HCT116 (cell line): ENCODE measurements around the gene SHISA7. TPM values are rescaled to one million over a fixed set of nuclear protein-coding genes. Genes with fewer than 3 reads are reported as not detected.
A peak's percentile ranks its signal among the peaks of the same experiment; 100 is the strongest.

ENCODE experiments used
- ATAC-seq: fragments of 200-7000 bp; cut with Tn5 transposase; 2 replicates; pipeline ENCODE4 v1.9.1; 2020; ENCODE audit warnings: mild to moderate bottlenecking, moderate library complexity
- BruUV-seq: library from RNA; stranded (reverse); fragments of 400-500 nt; replicated peaks from 2 replicates; lab custom pipeline; 2021; lab: Mats Ljungman, UMichigan
- CTCF ChIA-PET: fragments of 300-600 bp; sonication (Branson Sonifier 250); formaldehyde crosslinking; loops from one replicate; lab custom pipeline; 2021; ENCODE audit warnings: antibody characterized with exemption; lab: Charles Lee
- POLR2A ChIA-PET: fragments of 300-600, 350-600 bp; sonication (Branson Sonifier 250); formaldehyde crosslinking; loops from one replicate; lab custom pipeline; 2021; ENCODE audit warnings: antibody characterized with exemption; lab: Charles Lee
- RAD21 ChIA-PET, 2 experiments: fragments of 300-600 bp; sonication (Branson Sonifier 250); formaldehyde crosslinking; loops; one replicate each; lab custom pipeline; 2023; ENCODE audit warnings: low total read pairs in 2 of 2; ENCODE audit not compliant: uncharacterized antibody in 2 of 2, unreplicated experiment in 2 of 2, low non-redundant PET in 1 of 2; lab: Charles Lee
- DNase-seq: peaks from one replicate; pipeline ENCODE4 v3.0.0-alpha.2; 2010; ENCODE audit warnings: low read depth, low spot score
- H2AFZ ChIP-seq: fragments of 200-600 bp; shearing (Covaris generic), sonication (generic); 2 replicates; pipeline ENCODE4 v1.6.1; 2017; ENCODE audit warnings: low read depth, mixed run types, mixed read lengths, antibody characterized with exemption, low read length; ENCODE audit not compliant: poor library complexity, severe bottlenecking
- H3K27ac ChIP-seq: 2 replicates; pipeline ENCODE4 v1.5.1; 2012; ENCODE audit warnings: low read depth, low read length
- H3K27me3 ChIP-seq: fragments of 200-600 bp; sonication (generic); 2 replicates; pipeline ENCODE4 v1.6.1; 2016; ENCODE audit warnings: mixed run types, low read length, mixed read lengths; ENCODE audit not compliant: insufficient read depth
- H3K36me3 ChIP-seq, 2 experiments: fragments of 200-500 bp in 1 of 2; fragments of 200-600 bp in 1 of 2; sonication (Bioruptor generic) in 1 of 2; sonication (generic) in 1 of 2; 2 replicates each; pipeline versions ENCODE4 v1.5.1 to v1.6.1; 2014 to 2016; ENCODE audit warnings: low read length in 2 of 2, inconsistent platforms in 1 of 2, mixed read lengths in 1 of 2, mixed run types in 1 of 2; ENCODE audit not compliant: insufficient read depth in 2 of 2, control insufficient read depth in 1 of 2
- H3K4me1 ChIP-seq, 2 experiments: fragments of 200-600 bp in 1 of 2; sonication (generic) in 1 of 2; 2 replicates each; pipeline versions ENCODE4 v1.5.1 to v1.6.1; 2012 to 2017; ENCODE audit warnings: low read length in 2 of 2, inconsistent platforms in 1 of 2, mild to moderate bottlenecking in 1 of 2, mixed read lengths in 1 of 2, mixed run types in 1 of 2, moderate library complexity in 1 of 2; ENCODE audit not compliant: insufficient read depth in 2 of 2, control insufficient read depth in 1 of 2
- H3K4me2 ChIP-seq: fragments of 200-600 bp; sonication (generic); 2 replicates; pipeline ENCODE4 v1.6.1; 2017; ENCODE audit warnings: mixed run types, low read length, mixed read lengths
- H3K4me3 ChIP-seq, 2 experiments: fragments of 200-600 bp in 1 of 2; sonication (generic) in 1 of 2; replicated peaks in 1 of 2; 2 replicates each; pipeline ENCODE4 v1.5.1; 2011 to 2016; ENCODE audit warnings: low read length in 2 of 2, control low read depth in 1 of 2, low read depth in 1 of 2, mild to moderate bottlenecking in 1 of 2, mixed read lengths in 1 of 2, mixed run types in 1 of 2
- H3K79me2 ChIP-seq: fragments of 200-600 bp; sonication (generic); 2 replicates; pipeline ENCODE4 v1.6.1; 2017; ENCODE audit warnings: mild to moderate bottlenecking, mixed run types, low read length, moderate library complexity, mixed read lengths; ENCODE audit not compliant: insufficient read depth
- H3K9ac ChIP-seq: fragments of 200-600 bp; sonication (generic); 2 replicates; pipeline ENCODE4 v1.6.1; 2016; ENCODE audit warnings: low read length, mixed read lengths
- H3K9me2 ChIP-seq: fragments of 200-600 bp; sonication (generic), shearing (Covaris generic); 2 replicates; pipeline ENCODE4 v1.6.1; 2017; ENCODE audit warnings: mixed run types, mild to moderate bottlenecking, moderate library complexity; ENCODE audit not compliant: insufficient read depth
- H3K9me3 ChIP-seq, 2 experiments: fragments of 200-500 bp in 1 of 2; fragments of 200-600 bp in 1 of 2; sonication (Bioruptor generic) in 1 of 2; sonication (generic) in 1 of 2; 2 replicates each; pipeline ENCODE4 v1.6.1; 2014 to 2017; ENCODE audit warnings: low read length in 2 of 2, mixed read lengths in 2 of 2, inconsistent platforms in 1 of 2, low read depth in 1 of 2, mild to moderate bottlenecking in 1 of 2, mixed run types in 1 of 2, moderate library complexity in 1 of 2; ENCODE audit not compliant: control insufficient read depth in 1 of 2, insufficient read depth in 1 of 2
- H4K20me1 ChIP-seq: fragments of 200-600 bp; sonication (generic), shearing (Covaris generic); 2 replicates; pipeline ENCODE4 v1.6.1; 2017; ENCODE audit warnings: mixed run types, mild to moderate bottlenecking, moderate library complexity; ENCODE audit not compliant: insufficient read depth
- CBX3 ChIP-seq: IDR thresholded peaks from 2 replicates; pipeline ENCODE4 v1.6.1; 2012; ENCODE audit warnings: low read depth
- CTCF ChIP-seq, 3 experiments: fragments of 200-600 bp in 1 of 3; sonication (generic) in 1 of 3; IDR thresholded peaks in 2 of 3; conservative IDR thresholded peaks in 1 of 3; 2 replicates each; pipeline ENCODE4 v1.5.1; 2012 to 2017; ENCODE audit warnings: low read depth in 2 of 3, low read length in 2 of 3, antibody characterized with exemption in 1 of 3, borderline replicate concordance in 1 of 3, control low read depth in 1 of 3, mild to moderate bottlenecking in 1 of 3, mixed read lengths in 1 of 3, mixed run types in 1 of 3, moderate library complexity in 1 of 3; ENCODE audit not compliant: insufficient read depth in 1 of 3
- EGR1 ChIP-seq: IDR thresholded peaks from 2 replicates; pipeline ENCODE4 v1.6.1; 2012; ENCODE audit warnings: low read depth
- ELF1 ChIP-seq: IDR thresholded peaks from 2 replicates; pipeline ENCODE4 v1.6.1; 2012; ENCODE audit warnings: low read depth, borderline replicate concordance
- EZH2phosphoT487 ChIP-seq: fragments of 200-600 bp; IDR thresholded peaks from 2 replicates; pipeline ENCODE4 v1.6.1; 2018; ENCODE audit warnings: antibody characterized with exemption, borderline replicate concordance
- JUND ChIP-seq: IDR thresholded peaks from 2 replicates; pipeline ENCODE4 v1.6.1; 2012
- POLR2A ChIP-seq: IDR thresholded peaks from 2 replicates; pipeline ENCODE4 v1.7.0; 2011; ENCODE audit warnings: borderline replicate concordance; ENCODE audit not compliant: insufficient read depth, insufficient read length; ENCODE audit errors: extremely low read depth
- POLR2AphosphoS5 ChIP-seq: IDR thresholded peaks from 2 replicates; pipeline ENCODE4 v1.6.1; 2011; ENCODE audit warnings: mild to moderate bottlenecking, low read depth, low read length, moderate library complexity
- SIN3A ChIP-seq: IDR thresholded peaks from 2 replicates; pipeline ENCODE4 v1.6.1; 2012; ENCODE audit warnings: low read depth
- intact Hi-C: fragments of 100-400 bp; cut with micrococcal nuclease; formaldehyde crosslinking; loops from 2 replicates; pipeline ENCODE4 v1.10.0; 2022
- total RNA-seq: library from RNA; stranded (reverse); gene quantifications from one replicate; pipeline ENCODE4 v1.2.1, GENCODE V29; 2021; ENCODE audit not compliant: unreplicated experiment

Gene SHISA7
- total RNA-seq, 1 experiment from 2014 or later: not detected

- TF ChIP-seq JUND: no peak
- peak; percentile 19; the same call in 1 of the 2 replicates for TF ChIP-seq POLR2AphosphoS5
- no peak; the same call in 1 of the 2 replicates for TF ChIP-seq CBX3
- TF ChIP-seq ELF1: no peak; the same call in 1 of the 2 replicates
Measured at GRCh38 chr19:55476100-55476775, 33.1 kb upstream of the SHISA7 start, which contains the start of gene ZNF628 (continued).

GRCh38 chr19:55474269-55475265, 31.5 kb upstream of the SHISA7 start:
- BruUV-seq: no TSS peak
- Histone ChIP-seq H3K9ac (peak overlapping the region; percentile 90), H3K9me2 (no peaks in the 10 kb centered on the region), H3K27me3 (no peaks in the 10 kb centered on the region), H4K20me1 (no peaks in the 10 kb centered on the region), H3K36me3 (peaks cover 0 to 11% of the 10 kb centered on the region in 2 experiments; a peak in 2 of 4 replicates), H3K27ac (peak overlapping the region; percentile 98), H3K4me1 (peaks cover 37 to 58% of the 10 kb centered on the region in 2 experiments), H2AFZ (no peak overlapping the region), H3K79me2 (peaks cover 44% of the 10 kb centered on the region), H3K9me3 (no peaks in the 10 kb centered on the region), H3K4me3 (peak overlapping the region in 1 of 2 experiments; percentile 1; a peak in 1 of 4 replicates), H3K4me2 (peak overlapping the region; percentile 87)
- no peak for TF ChIP-seq EZH2phosphoT487
- no peak for TF ChIP-seq CTCF (IDR thresholded peaks at IDR 0.05 in 2 of 3, conservative IDR thresholded peaks at IDR 0.05 in 1 of 3; ENCODE audit: borderline replicate concordance in 1 of 3, insufficient read depth in 1 of 3, low read depth in 2 of 3, low read length in 2 of 3)
- TF ChIP-seq EGR1: no peak
- TF ChIP-seq POLR2A: no peak
- no peak for TF ChIP-seq SIN3A
- intact Hi-C loops: no loop called here
- RAD21 ChIA-PET: interaction anchor here in 1 of 2 experiments (0.5 kb wide), 1 partner anchor 156 kb away, joined by 4 read pairs; no protein-coding TSS in a partner anchor
- DNase-seq (no peak), ATAC-seq (no peak)
- CTCF ChIA-PET: no interaction called here
- POLR2A ChIA-PET: interaction anchor here (1.0 to 1.7 kb wide), 2 partner anchors 10 to 13 kb away, joined by 6 read pairs; partner anchors contain the start of genes ISOC2 and NAT14
